Spinal cord (tissue), 10 donors: Measurements from ENCODE around the gene PRKCA. TPM values are rescaled to one million over a fixed set of nuclear protein-coding genes. Genes with fewer than 3 reads are reported as not detected.
A peak's percentile ranks its signal among the peaks of the same experiment; 100 is the strongest.
"Not testable (repeated sequence)": the region's sequence is repeated elsewhere in the genome, so short reads cannot be mapped to it uniquely, and the experiment has no call there.

Source experiments
- DNase-seq, 6 donors: peaks; one replicate each; pipeline versions ENCODE4 v3.0.0 to v3.0.0-alpha.2; 2013 to 2015; ENCODE audit warnings: low spot score in 6 of 6, low read depth in 4 of 6
- H3K27ac ChIP-seq: one replicate; pipeline ENCODE4 v1.5.1; 2013; ENCODE audit warnings: low read depth, low read length, control low read depth
- H3K27me3 ChIP-seq: one replicate; pipeline ENCODE4 v1.6.1; 2013; ENCODE audit warnings: low read length; ENCODE audit not compliant: control insufficient read depth, insufficient read depth
- H3K36me3 ChIP-seq: one replicate; pipeline ENCODE4 v1.6.1; 2013; ENCODE audit warnings: low read length; ENCODE audit not compliant: control insufficient read depth, insufficient read depth
- H3K4me1 ChIP-seq: one replicate; pipeline ENCODE4 v1.6.1; 2013; ENCODE audit warnings: low read length; ENCODE audit not compliant: control insufficient read depth, insufficient read depth
- H3K4me3 ChIP-seq: one replicate; pipeline ENCODE4 v1.5.1; 2013; ENCODE audit warnings: low read depth, low read length, control low read depth
- H3K9me3 ChIP-seq: one replicate; pipeline ENCODE4 v1.6.1; 2013; ENCODE audit warnings: low read length; ENCODE audit not compliant: control insufficient read depth, insufficient read depth
- WGBS: methylation state at CpG from one replicate; pipeline ENCODE4 v1.1.5; 2013; ENCODE audit warnings: missing lambda C conversion rate; ENCODE audit not compliant: insufficient coverage; 5-methylcytosine and 5-hydroxymethylcytosine counted together
- polyA plus RNA-seq, 2 donors: library from polyadenylated mRNA; unstranded; fragments of 120-200 nt; gene quantifications; one replicate each; pipeline ENCODE4 v1.2.1, GENCODE V29; 2013; ENCODE audit not compliant: insufficient read length in 2 of 2
- total RNA-seq, 2 donors: library from RNA; depleted of rRNA in 1 of 2; stranded (reverse); fragments of 120-200 nt in 1 of 2; fragments of >200 nt in 1 of 2; gene quantifications; one replicate each; pipeline versions ENCODE4 v1.2.3 to v1.2.4, GENCODE V29; 2013 to 2014
- donor health status: healthy.

Gene PRKCA
- total and polyA plus RNA-seq, 4 donors, result 42.4 to 51.3 (median 48.2) TPM

- DNase-seq, result no peak
- Histone ChIP-seq H3K9me3 (no peaks in the 10 kb centered on the region), H3K36me3 (no peaks in the 10 kb centered on the region), H3K4me1 (no peaks in the 10 kb centered on the region), H3K27ac (no peak overlapping the region), H3K27me3 (no peaks in the 10 kb centered on the region), H3K4me3 (no peak overlapping the region)
- 60% methylated on average over 1 of the region's 2 CpGs for WGBS
Measured at GRCh38 chr17:66283971-66284370, 18.4 kb upstream of the PRKCA start.

DNA sequence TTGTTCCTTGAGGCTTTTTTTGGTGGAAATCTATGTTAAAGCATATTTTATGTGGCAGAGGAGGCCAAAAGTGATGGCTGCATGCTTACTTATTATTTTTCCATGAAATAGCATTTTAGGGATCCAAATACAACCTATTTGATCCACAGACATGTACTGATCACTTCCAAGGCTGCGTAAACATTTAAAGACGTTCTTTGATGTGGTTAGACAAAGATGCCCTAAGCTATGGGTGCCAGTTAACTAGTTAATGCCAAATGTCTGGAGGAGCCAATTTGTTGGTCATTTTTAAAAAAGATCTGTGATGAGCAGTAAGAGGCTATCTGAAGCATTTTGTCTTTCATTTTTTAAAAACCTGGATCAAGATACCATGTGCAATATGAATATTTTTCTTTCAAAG, 17.3 kb upstream of the PRKCA start:
- Histone ChIP-seq H3K36me3 (no peaks in the 10 kb centered on the region), H3K4me3 (no peak overlapping the region), H3K27me3 (no peaks in the 10 kb centered on the region), H3K9me3 (no peaks in the 10 kb centered on the region), H3K27ac (no peak overlapping the region), H3K4me1 (no peaks in the 10 kb centered on the region)
- 50% methylated on average over 1 of the region's 2 CpGs for WGBS
- DNase-seq, result no peak

DNA sequence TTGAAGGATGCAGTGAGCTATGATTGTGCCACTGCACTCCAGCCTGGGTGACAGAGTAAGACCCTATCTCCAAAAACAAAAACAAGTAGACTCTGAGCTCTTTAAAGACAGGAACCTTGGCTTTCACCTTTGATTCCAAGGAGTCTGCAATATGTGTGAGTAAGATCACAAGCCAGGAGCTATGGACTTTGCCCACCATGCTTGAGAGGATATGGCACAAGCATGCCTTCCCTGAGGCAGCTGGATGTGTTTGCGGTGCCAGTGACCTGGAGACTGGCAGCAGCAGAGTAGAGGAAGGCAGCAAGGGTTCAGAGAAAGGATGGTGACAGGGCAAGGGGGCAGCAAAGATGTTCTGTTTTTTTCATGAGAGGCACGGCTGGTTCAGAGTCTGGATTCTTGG, 14.5 kb upstream of the PRKCA start:
- 89% methylated on average over 2 of the region's 2 CpGs for whole genome bisulfite sequencing
- H3K27me3 ChIP-seq, result no peaks in the 10 kb centered on the region
- no peak overlapping the region for H3K4me3 ChIP-seq
- no peak for DNase-seq
- no peaks in the 10 kb centered on the region for H3K36me3 ChIP-seq
- no peak overlapping the region for H3K27ac ChIP-seq
- H3K9me3 ChIP-seq, result no peaks in the 10 kb centered on the region
- no peaks in the 10 kb centered on the region for H3K4me1 ChIP-seq

DNA sequence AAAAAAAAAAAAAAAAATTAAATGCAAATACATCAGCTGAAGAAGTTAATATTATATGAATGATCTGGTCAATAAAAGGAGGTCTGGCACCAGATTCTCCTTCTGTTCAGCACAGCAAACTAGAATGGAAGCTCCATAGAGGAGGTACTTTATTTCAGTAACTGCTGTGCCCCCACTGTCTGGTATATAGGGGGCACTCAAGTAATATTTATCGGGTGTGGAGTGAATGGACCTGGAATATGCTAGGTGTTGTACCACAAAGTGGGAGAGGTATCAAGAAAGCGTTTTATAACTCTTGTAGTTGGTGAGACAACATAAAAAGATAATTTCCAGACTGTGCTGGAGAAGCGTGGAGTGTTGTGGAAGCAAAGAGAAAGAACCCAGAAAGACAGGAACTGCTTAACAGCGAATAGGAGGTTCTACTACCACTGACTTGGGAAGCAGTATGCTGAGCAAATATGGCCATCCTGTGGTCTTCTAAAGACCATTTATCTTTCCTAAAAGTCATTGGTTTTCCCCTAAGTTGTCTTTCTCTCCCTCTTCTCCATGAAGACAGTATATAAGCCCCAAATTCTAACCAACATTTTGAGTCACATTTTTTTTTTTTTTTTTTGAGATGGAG, 12.2 kb upstream of the PRKCA start:
- 90% methylated on average over 4 of the region's 4 CpGs for WGBS
- no peaks in the 10 kb centered on the region for H3K4me1 ChIP-seq
- no peaks in the 10 kb centered on the region for H3K36me3 ChIP-seq
- peak in 1 of 6 donors; percentile 50 for DNase-seq
- no peaks in the 10 kb centered on the region for H3K27me3 ChIP-seq
- no peak overlapping the region for H3K4me3 ChIP-seq
- H3K9me3 ChIP-seq, result no peaks in the 10 kb centered on the region
- H3K27ac ChIP-seq, result no peak overlapping the region

DNA sequence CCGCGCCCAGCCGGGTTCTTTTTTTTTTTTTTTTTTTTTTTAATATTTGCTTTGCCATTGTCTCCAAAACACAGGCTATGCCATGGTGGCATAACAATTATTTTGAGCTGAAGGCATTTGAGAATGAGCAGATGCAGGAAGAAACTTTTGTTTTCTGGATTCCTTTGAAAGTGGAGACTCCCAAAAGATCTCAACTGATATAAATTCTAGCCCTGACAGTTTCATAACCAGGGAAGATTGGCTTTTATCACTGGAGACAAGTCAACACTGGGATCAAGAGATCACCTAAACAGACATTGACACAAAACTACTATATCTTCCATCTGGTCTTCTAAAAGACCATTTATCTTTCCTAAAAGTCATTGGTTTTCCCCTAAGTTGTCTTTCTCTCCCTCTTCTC, 10.1 kb upstream of the PRKCA start:
- no peaks in the 10 kb centered on the region for H3K27me3 ChIP-seq
- no peak overlapping the region for H3K27ac ChIP-seq
- H3K4me1 ChIP-seq, result no peaks in the 10 kb centered on the region
- H3K36me3 ChIP-seq, result no peaks in the 10 kb centered on the region
- no peak for DNase-seq
- no CpG with 5 or more reads among the region's 3 CpGs for WGBS
- H3K4me3 ChIP-seq, result no peak overlapping the region
- no peaks in the 10 kb centered on the region for H3K9me3 ChIP-seq

DNA sequence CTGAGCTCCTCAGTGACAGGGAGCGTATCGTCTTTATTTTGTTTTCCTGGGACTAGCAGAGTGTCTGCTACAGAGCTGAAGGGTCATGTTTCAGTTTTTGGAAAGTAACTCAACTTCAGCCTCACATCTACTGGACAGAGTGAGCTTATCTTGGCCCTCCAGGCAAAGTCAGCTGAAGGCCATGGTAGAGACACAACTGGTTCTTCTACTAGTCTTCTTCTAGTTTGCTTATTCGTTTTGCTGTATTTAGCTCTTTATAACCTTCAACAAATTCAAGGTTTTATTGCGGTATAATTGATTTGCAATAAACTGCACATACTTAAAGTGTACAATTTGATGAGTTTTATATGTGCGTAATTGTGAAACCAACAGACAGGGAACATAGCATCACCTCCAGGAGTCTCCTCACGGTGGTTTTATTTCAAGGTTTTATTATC, 6.1 kb upstream of the PRKCA start:
- 72% methylated on average over 2 of the region's 6 CpGs for WGBS
- Histone ChIP-seq H3K4me3 (no peak overlapping the region), H3K27ac (no peak overlapping the region), H3K27me3 (no peaks in the 10 kb centered on the region), H3K9me3 (no peaks in the 10 kb centered on the region), H3K36me3 (no peaks in the 10 kb centered on the region), H3K4me1 (no peaks in the 10 kb centered on the region)
- peak in 1 of 6 donors; percentile 20 for DNase-seq

DNA sequence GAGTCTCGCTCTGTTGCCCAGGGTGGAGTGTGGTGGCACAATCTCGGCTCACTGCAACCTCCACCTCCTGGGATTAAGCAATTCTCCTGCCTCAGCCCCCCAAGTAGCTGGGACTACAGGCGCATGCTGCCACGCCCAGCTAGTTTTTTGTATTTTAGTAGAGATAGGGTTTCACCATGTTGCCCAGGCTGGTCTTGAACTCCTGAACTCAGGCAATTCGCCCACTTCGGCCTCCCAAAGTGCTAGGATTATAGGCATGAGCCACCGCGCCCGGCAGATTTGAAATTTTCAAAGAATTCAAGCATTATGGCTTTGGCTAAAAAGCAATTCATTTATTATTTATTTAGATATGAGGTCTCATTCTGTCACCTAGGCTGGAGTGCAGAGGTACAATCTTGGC, 5.0 kb upstream of the PRKCA start:
- H3K9me3 ChIP-seq, H3K27ac ChIP-seq, H3K4me1 ChIP-seq, H3K27me3 ChIP-seq, H3K4me3 ChIP-seq, H3K36me3 ChIP-seq, DNase-seq: not testable (repeated sequence)
- WGBS, result 95% methylated on average over 4 of the region's 9 CpGs

GRCh38 chr17:66299711-66300110, 2.7 kb upstream of the PRKCA start:
- Histone ChIP-seq H3K4me1 (peaks cover 15% of the 10 kb centered on the region), H3K27me3 (no peaks in the 10 kb centered on the region), H3K4me3 (no peak overlapping the region), H3K36me3 (no peaks in the 10 kb centered on the region), H3K9me3 (no peaks in the 10 kb centered on the region), H3K27ac (no peak overlapping the region)
- WGBS, result 100% methylated on average over 1 of the region's 4 CpGs
- DNase-seq, result no peak

DNA sequence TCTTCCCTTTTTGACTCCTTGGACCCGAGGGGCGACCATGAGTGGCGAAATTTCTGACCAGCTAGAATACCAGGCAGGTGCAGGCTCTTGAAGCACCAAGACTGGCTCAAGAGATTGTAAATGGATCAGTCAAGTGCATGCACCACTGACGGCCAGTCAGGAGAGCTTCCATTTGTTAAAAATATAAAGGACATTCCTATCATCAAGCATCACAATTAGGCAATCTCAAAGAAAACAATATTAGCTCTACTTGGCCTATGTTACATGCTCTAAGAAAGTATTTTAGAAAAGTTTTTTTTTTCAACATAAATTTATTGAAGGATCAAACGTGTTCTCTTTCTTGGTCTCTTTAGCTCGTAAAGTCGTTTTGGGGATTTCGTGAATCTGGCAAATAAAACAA, 1.5 kb upstream of the PRKCA start:
- peak overlapping the region; percentile 69 for H3K4me3 ChIP-seq

DNA sequence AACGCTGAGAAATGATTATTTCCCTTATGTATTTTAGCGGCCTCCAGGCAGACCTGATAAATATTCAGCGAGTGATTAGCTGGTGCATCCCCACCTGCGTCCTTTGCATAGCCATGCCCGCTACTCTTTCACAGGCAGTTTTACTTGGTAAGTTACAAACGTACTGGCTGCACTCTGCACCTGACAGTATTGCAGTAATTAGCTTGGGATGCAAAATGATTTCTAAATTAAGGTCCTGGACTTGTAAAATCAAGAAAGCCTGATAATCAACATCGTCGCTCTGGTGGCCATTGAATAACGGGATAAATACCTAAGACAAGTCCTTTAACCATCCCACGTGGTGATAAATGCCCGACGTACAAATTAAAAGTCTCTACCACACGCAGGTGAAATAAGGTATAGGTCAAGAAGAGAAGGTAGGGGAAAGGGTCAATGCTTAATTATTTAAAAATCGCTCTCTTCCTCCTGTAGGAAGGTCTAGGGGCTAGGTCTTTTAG, 998 bp upstream of the PRKCA start:
- WGBS, result 40% methylated on average over 5 of the region's 14 CpGs
- Histone ChIP-seq H3K27ac (no peak overlapping the region), H3K4me3 (peak overlapping the region; percentile 69), H3K36me3 (no peaks in the 10 kb centered on the region), H3K27me3 (no peaks in the 10 kb centered on the region), H3K9me3 (no peaks in the 10 kb centered on the region), H3K4me1 (peaks cover 15% of the 10 kb centered on the region)
- DNase-seq, result peak in 2 of 6 donors; percentile 17 to 71

More for the DNA sequence above, 1.5 kb upstream of the PRKCA start:
- Histone ChIP-seq H3K27ac (no peak overlapping the region), H3K9me3 (no peaks in the 10 kb centered on the region), H3K27me3 (no peaks in the 10 kb centered on the region), H3K36me3 (no peaks in the 10 kb centered on the region), H3K4me1 (peaks cover 15% of the 10 kb centered on the region)
- WGBS, result 67% methylated on average over 1 of the region's 8 CpGs
- DNase-seq, result no peak
